ENCODE results near the gene KRT85. TPM values are rescaled to one million over a fixed set of nuclear protein-coding genes. Genes with fewer than 3 reads are reported as not detected.

The KRT85 gene
- total RNA-seq, 2 donors from 2014 or later = not detected

DNA sequence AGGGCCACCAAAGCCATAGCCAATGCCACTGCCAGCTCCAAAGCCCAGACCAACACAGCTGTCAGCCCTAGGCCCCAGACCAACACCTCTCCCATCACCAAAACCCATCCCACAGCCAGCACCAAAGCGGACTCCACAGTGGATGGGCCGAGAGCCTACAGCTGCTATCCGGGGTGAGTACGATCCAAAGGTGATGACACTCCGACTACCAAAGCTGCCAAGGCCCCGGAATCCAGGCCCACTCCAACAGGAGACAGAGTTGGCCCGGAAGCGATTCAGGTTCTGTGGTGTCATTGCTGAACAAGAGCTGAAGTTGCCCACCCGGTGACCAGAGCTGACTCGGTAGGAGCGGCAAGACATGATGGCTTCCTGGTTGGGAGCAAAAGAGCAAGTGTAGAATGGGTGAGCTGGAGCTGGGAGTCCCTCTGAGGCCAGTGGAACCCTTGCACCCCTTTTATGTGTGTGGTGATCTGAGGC, 18.0 kb upstream of the KRT85 start, which contains the start of gene KRT84:
Gene KRT84, minus strand, starts transcription at position 427 of the 477 bp plus-strand sequence. Its CDS starts 67 bp downstream, at position 360.
- no peak for DNase-seq
- no peaks in the 10 kb centered on the region for H3K9me3 Mint-ChIP-seq
- Histone ChIP-seq H3K4me3 (ENCODE audit: low read length) (no peak within 1 kb of the TSS), H3K4me1 (ENCODE audit: control insufficient read depth, insufficient read depth, low read length) (no peaks in the 10 kb centered on the region), H3K36me3 (ENCODE audit: control insufficient read depth, insufficient read depth, low read length) (no peaks in the 10 kb centered on the region), H3K9ac (ENCODE audit: extremely low read depth, low read length, poor library complexity, severe bottlenecking) (no peak within 1 kb of the TSS), H3K9me3 (ENCODE audit: control insufficient read depth, low read length) (no peaks in the 10 kb centered on the region), H3K27ac (ENCODE audit: low read depth, low read length) (no peak within 1 kb of the TSS), H3K27me3 (ENCODE audit: control insufficient read depth, insufficient read depth, low read length, poor library complexity, severe bottlenecking) (peaks cover 31% of the 10 kb centered on the region)
- peaks cover 7% of the 10 kb centered on the region for H3K27me3 Mint-ChIP-seq (ENCODE audit: insufficient read depth)
- WGBS, 2 experiments (ENCODE audit: insufficient coverage in 1 of 2, insufficient read length in 1 of 2) = 91 to 100% methylated on average over 8 to 11 of the region's 11 CpGs
- H3K4me1 Mint-ChIP-seq = no peaks in the 10 kb centered on the region
- no peak within 1 kb of the TSS for H3K4me3 Mint-ChIP-seq
- H3K27ac Mint-ChIP-seq = no peak within 1 kb of the TSS
- H3K36me3 Mint-ChIP-seq (ENCODE audit: low read depth) = no peaks in the 10 kb centered on the region
- TF ChIP-seq, protein P1, sequence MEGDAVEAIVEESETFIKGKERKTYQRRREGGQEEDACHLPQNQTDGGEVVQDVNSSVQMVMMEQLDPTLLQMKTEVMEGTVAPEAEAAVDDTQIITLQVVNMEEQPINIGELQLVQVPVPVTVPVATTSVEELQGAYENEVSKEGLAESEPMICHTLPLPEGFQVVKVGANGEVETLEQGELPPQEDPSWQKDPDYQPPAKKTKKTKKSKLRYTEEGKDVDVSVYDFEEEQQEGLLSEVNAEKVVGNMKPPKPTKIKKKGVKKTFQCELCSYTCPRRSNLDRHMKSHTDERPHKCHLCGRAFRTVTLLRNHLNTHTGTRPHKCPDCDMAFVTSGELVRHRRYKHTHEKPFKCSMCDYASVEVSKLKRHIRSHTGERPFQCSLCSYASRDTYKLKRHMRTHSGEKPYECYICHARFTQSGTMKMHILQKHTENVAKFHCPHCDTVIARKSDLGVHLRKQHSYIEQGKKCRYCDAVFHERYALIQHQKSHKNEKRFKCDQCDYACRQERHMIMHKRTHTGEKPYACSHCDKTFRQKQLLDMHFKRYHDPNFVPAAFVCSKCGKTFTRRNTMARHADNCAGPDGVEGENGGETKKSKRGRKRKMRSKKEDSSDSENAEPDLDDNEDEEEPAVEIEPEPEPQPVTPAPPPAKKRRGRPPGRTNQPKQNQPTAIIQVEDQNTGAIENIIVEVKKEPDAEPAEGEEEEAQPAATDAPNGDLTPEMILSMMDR (conservative IDR thresholded peaks at IDR 0.05) = no peak

DNA sequence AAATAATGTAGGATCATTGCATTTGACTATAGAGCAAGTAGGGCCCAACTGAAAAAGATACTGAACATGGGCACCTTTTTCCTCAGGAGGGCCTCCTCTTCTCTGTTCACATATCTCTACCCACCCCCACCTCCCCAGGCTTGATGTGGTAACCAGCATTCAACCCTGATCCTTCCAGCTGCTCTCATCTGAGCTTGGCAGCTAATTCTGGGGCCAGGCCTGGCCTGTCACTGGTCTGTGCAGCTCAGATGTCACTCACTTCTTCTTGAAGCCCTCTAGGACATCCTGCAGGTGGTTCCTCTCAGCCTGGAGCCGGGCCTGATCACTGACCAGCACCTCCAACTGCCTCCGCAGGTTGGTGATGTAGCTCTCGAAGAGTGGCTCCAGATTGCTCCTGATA, 16.1 kb upstream of the KRT85 start:
- Mint-ChIP-seq H3K36me3 (ENCODE audit: low read depth) (no peaks in the 10 kb centered on the region), H3K4me3 (no peak overlapping the region), H3K27me3 (ENCODE audit: insufficient read depth) (peaks cover 7% of the 10 kb centered on the region), H3K4me1 (no peaks in the 10 kb centered on the region), H3K9me3 (no peaks in the 10 kb centered on the region), H3K27ac (no peak overlapping the region)
- Histone ChIP-seq H3K4me3 (ENCODE audit: low read length) (no peak overlapping the region), H3K27ac (ENCODE audit: low read depth, low read length) (no peak overlapping the region), H3K27me3 (ENCODE audit: control insufficient read depth, insufficient read depth, low read length, poor library complexity, severe bottlenecking) (peaks cover 37% of the 10 kb centered on the region), H3K4me1 (ENCODE audit: control insufficient read depth, insufficient read depth, low read length) (no peaks in the 10 kb centered on the region), H3K36me3 (ENCODE audit: control insufficient read depth, insufficient read depth, low read length) (no peaks in the 10 kb centered on the region), H3K9me3 (ENCODE audit: control insufficient read depth, low read length) (no peaks in the 10 kb centered on the region), H3K9ac (ENCODE audit: extremely low read depth, low read length, poor library complexity, severe bottlenecking) (no peak overlapping the region)
- TF ChIP-seq, protein P1 (conservative IDR thresholded peaks at IDR 0.05) = no peak
- no peak for DNase-seq
- WGBS, 2 experiments (ENCODE audit: insufficient coverage in 1 of 2, insufficient read length in 1 of 2) = 91 to 96% methylated on average over 3 of the region's 3 CpGs

DNA sequence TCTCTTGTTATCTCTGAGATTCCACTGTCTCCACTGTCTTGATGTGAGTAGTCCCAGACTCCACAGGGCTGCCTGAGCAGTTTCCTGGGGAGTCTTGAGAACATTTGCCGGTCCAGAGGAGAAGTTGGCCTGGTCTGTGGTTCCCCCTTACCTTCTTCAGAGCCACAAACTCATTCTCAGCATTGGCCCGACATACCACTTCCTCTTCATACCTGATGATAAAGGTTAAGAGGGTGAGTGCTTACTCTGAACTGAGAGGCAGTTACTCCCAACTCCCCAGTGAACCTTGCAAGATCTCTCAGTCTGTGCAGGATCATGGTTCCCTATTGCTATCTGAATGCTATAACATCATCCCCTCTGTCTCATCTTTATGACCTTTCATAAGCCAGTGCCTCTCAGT, 15.6 kb upstream of the KRT85 start:
- no peak overlapping the region for H3K27ac Mint-ChIP-seq
- Histone ChIP-seq H3K9ac (ENCODE audit: extremely low read depth, low read length, poor library complexity, severe bottlenecking) (no peak overlapping the region), H3K4me3 (ENCODE audit: low read length) (no peak overlapping the region), H3K4me1 (ENCODE audit: control insufficient read depth, insufficient read depth, low read length) (no peaks in the 10 kb centered on the region), H3K9me3 (ENCODE audit: control insufficient read depth, low read length) (no peaks in the 10 kb centered on the region), H3K27me3 (ENCODE audit: control insufficient read depth, insufficient read depth, low read length, poor library complexity, severe bottlenecking) (peaks cover 33% of the 10 kb centered on the region), H3K36me3 (ENCODE audit: control insufficient read depth, insufficient read depth, low read length) (no peaks in the 10 kb centered on the region), H3K27ac (ENCODE audit: low read depth, low read length) (no peak overlapping the region)
- peaks cover 7% of the 10 kb centered on the region for H3K27me3 Mint-ChIP-seq (ENCODE audit: insufficient read depth)
- no peaks in the 10 kb centered on the region for H3K36me3 Mint-ChIP-seq (ENCODE audit: low read depth)
- H3K9me3 Mint-ChIP-seq = no peaks in the 10 kb centered on the region
- TF ChIP-seq, protein P1 (conservative IDR thresholded peaks at IDR 0.05) = no peak
- H3K4me3 Mint-ChIP-seq = no peak overlapping the region
- no peaks in the 10 kb centered on the region for H3K4me1 Mint-ChIP-seq
- 92 to 100% methylated on average over 2 of the region's 2 CpGs for WGBS, 2 experiments (ENCODE audit: insufficient coverage in 1 of 2, insufficient read length in 1 of 2)
- no peak for DNase-seq
